ENCODE measurements around the gene PPP1R36. TPM values are rescaled to one million over a fixed set of nuclear protein-coding genes. Genes with fewer than 3 reads are reported as not detected.

PPP1R36 gene
- total and polyA plus RNA-seq, 3 donors from 2014 or later = 22.4 to 108 (median 38.5) TPM

GRCh38 chr14:64502887-64503433 lies 46.8 kb upstream of the PPP1R36 start:
- peak; percentile 56 for DNase-seq
- intact Hi-C loops (cut with DNase I; ENCODE audit: low total_unique reads) = no loop called here

DNA sequence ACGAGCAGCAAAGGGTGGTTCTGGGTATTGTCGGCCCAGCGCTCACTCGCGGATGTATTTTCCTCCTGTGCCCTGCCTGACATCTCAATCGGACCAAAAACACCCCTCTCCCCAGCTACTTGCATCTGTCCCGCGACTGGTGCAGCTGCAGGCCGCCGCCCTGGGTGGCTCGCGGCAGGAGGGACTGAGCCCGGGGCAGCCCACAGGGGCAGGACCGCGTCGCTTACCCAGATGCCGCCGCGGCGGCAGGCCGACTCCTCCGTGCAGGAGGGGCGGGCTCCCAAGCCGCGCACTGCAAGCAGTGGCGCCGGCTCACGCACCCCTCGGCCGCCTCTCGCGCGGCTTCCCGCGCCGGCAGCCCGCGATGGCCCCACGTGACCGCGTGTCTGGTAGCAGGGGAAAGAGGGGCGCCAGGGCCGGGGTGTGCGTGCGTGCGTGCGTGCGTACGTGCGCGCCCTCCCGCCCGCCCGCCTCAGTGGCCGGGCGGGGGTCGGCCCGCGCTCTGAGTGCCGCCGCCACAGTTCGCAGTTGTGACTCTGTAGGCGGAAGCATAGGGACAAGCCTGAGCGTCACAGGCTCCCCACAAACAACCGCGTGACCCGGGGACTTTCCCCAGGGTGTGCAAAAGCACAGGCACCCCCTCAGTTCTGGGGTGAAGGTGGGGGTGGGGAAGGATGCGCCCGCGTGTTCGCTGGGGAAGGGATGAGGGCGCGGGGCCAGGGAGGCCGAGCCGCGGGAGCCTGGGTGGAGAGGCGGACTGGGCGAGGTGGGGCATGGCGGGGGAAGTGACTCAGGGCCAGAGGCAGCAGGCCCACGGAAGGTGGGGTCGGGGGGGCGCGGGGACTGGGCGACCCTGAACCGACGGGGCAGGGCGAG lies 46.1 kb upstream of the PPP1R36 start, which contains the start of gene ZBTB25:
Gene ZBTB25 (minus strand): TSS at position 405 of the 876 bp plus-strand sequence. CDS start 13,305 bp downstream, outside the sequence.
- no peaks in the 10 kb centered on the region for H3K9me3 ChIP-seq
- no peaks in the 10 kb centered on the region for H3K27me3 ChIP-seq
- H3K4me1 ChIP-seq = peaks cover 39% of the 10 kb centered on the region
- intact Hi-C loops (cut with DNase I; ENCODE audit: low total_unique reads) = no loop called here
- peak; percentile 95 for DNase-seq
- no peaks in the 10 kb centered on the region for H3K36me3 ChIP-seq (ENCODE audit: low read depth, missing control alignments)
- WGBS, 2 donors = 0% methylated on average over 14 to 55 of the region's 87 CpGs
- peak within 1 kb of the TSS; percentile 99 to 100 for H3K27ac ChIP-seq
- no peak for TF ChIP-seq CTCF (IDR thresholded peaks at IDR 0.05)
- H3K4me3 ChIP-seq = peak within 1 kb of the TSS; percentile 73 to 93

More at GRCh38 chr14:64502887-64503433, 46.8 kb upstream of the PPP1R36 start:
- H3K36me3 ChIP-seq (ENCODE audit: low read depth, missing control alignments) = no peaks in the 10 kb centered on the region
- H3K27me3 ChIP-seq = no peaks in the 10 kb centered on the region
- H3K4me3 ChIP-seq = peak overlapping the region; percentile 73 to 93
- peak overlapping the region; percentile 99 to 100 for H3K27ac ChIP-seq
- H3K4me1 ChIP-seq = peaks cover 39% of the 10 kb centered on the region
- H3K9me3 ChIP-seq = no peaks in the 10 kb centered on the region
- no peak for TF ChIP-seq POLR2A (IDR thresholded peaks at IDR 0.05)
- no peak for TF ChIP-seq CTCF (IDR thresholded peaks at IDR 0.05)
- 0 to 1% methylated on average over 17 to 25 of the region's 29 CpGs for WGBS, 2 donors

DNA sequence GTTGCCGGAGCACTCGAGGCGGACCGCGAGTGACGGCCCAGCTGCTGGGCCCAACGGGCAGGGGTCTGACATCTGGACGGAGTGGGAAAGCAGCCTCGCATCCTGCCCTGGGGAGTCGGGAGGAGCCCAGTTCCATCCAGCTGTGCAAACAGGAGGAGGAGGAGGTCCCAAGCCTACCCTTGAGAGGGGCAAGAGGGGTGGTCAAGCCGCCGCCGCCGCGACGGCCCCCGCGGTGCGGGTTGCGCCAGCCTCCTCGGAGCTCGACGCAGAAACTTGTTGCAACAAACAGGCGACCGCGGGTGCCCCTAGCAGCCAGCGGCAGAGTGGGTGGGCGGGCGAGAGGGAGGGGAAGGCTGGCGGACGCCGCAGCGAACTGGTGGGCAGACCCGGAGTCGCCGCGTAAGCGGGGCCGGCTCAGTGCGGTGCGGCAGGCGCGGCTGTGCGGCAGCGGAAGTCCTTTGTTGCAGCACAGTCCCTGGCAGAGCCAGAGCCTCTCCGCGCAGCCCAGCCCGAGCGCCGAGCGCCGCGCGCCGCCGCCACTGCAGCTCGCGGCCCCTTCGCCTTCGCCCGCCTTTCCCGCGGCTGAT lies 45.4 kb upstream of the PPP1R36 start, which contains the start of gene ZBTB1:
Gene ZBTB1 (plus strand): TSS at position 461 of the 587 bp plus-strand sequence. CDS start 16,735 bp downstream, outside the sequence.
- no peaks in the 10 kb centered on the region for H3K36me3 ChIP-seq (ENCODE audit: low read depth, missing control alignments)
- no peak for TF ChIP-seq CTCF (IDR thresholded peaks at IDR 0.05)
- TF ChIP-seq POLR2A (IDR thresholded peaks at IDR 0.05) = no peak
- no peaks in the 10 kb centered on the region for H3K27me3 ChIP-seq
- H3K9me3 ChIP-seq = no peaks in the 10 kb centered on the region
- DNase-seq = peak; percentile 80
- WGBS, 2 donors = 0 to 4% methylated on average over 9 to 51 of the region's 63 CpGs
- H3K27ac ChIP-seq = peak within 1 kb of the TSS; percentile 99 to 100
- H3K4me3 ChIP-seq = peak within 1 kb of the TSS; percentile 73 to 93
- peaks cover 39% of the 10 kb centered on the region for H3K4me1 ChIP-seq
- intact Hi-C loops (cut with DNase I; ENCODE audit: low total_unique reads) = no loop called here

DNA sequence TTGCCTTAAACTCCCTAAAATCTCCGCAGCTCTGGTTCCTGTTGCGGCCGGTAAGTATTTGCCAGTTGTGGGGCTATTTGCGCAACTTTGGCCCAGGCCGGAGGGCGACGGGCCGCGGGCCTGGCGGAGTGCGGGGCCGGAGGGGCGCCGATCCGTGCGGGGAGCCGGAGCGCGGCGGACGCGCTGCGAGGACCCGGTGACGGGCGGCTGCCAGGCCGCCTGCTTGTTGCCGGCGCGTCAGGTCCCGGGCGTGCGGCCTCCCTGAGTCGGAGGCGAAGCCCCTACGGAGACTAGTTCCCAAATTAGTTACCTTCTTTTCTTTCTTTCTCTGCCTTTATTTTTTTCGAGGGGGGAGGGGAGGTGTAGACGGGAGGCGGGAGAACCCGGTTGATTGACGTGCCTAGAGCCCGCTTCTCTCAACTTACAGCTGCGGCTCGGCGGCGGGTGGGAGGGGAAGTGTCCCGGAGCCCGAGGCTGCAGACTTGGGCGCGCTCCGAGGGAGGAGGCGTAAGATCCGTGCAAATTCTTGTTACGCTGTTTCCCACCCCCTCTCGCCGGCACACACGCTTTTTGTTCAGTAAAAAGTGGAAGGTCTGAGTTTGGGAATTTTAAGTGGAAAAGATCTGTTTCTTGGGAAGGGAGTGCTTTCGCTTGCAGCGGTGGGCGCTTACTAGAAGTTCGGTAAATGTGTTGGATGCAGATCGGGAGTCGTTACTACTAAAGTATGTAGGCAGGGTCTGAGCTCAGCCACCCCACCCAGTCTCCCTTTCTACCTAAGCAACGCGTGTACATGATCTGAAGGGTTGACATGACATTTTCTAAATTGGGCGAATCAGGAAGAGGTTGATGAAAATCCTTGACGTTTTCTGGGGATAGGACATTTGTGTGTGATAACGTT lies 44.6 kb upstream of the PPP1R36 start:
- no peaks in the 10 kb centered on the region for H3K36me3 ChIP-seq (ENCODE audit: low read depth, missing control alignments)
- TF ChIP-seq CTCF (IDR thresholded peaks at IDR 0.05) = no peak
- no peak for TF ChIP-seq POLR2A (IDR thresholded peaks at IDR 0.05)
- peak overlapping the region; percentile 99 to 100 for H3K27ac ChIP-seq
- no peaks in the 10 kb centered on the region for H3K9me3 ChIP-seq
- 0 to 1% methylated on average over 46 to 65 of the region's 68 CpGs for WGBS, 2 donors
- H3K27me3 ChIP-seq = no peaks in the 10 kb centered on the region
- peak; percentile 94 for DNase-seq
- intact Hi-C loops (cut with DNase I; ENCODE audit: low total_unique reads) = no loop called here
- H3K4me3 ChIP-seq = peak overlapping the region; percentile 73 to 93
- H3K4me1 ChIP-seq = peaks cover 40% of the 10 kb centered on the region
